Activated CD8-positive, alpha-beta memory T cell treated with anti-CD3 and anti-CD28 coated beads, Interleukin-2, amount 50 U/mL, for 1 hour (primary cell): Measurements from ENCODE around the gene ITGB8.

ENCODE experiments used
- DNase-seq: peaks from one replicate; pipeline ENCODE4 v3.0.0-alpha.2; 2020; ENCODE audit errors: extremely low read depth

ITGB8 gene

GRCh38 chr7:20417675-20418382, 87.1 kb downstream of the ITGB8 start:
- no peak for DNase-seq

- DNase-seq, result no peak
Observed at GRCh38 chr7:20424500-20424899, 93.8 kb downstream of the ITGB8 start.

- DNase-seq, result no peak
Observed at GRCh38 chr7:20430664-20431063, 100.0 kb downstream of the ITGB8 start.

- DNase-seq, result no peak
Observed at GRCh38 chr7:20431146-20431545, 100.4 kb downstream of the ITGB8 start.

- no peak for DNase-seq
Observed at GRCh38 chr7:20432071-20432470, 101.4 kb downstream of the ITGB8 start.

- DNase-seq, result no peak
Observed at GRCh38 chr7:20435305-20435704, 104.6 kb downstream of the ITGB8 start.

GRCh38 chr7:20438248-20438647, 107.5 kb downstream of the ITGB8 start:
- no peak for DNase-seq

- no peak for DNase-seq
Observed at GRCh38 chr7:20438694-20439376, 108.1 kb downstream of the ITGB8 start.

GRCh38 chr7:20439416-20440185, 108.9 kb downstream of the ITGB8 start:
- no peak for DNase-seq

GRCh38 chr7:20440472-20441105, 109.9 kb downstream of the ITGB8 start:
- DNase-seq, result no peak

- no peak for DNase-seq
Observed at GRCh38 chr7:20441346-20441745, 110.6 kb downstream of the ITGB8 start.

GRCh38 chr7:20441991-20442441, 111.3 kb downstream of the ITGB8 start:
- DNase-seq, result no peak

GRCh38 chr7:20442951-20443350, 112.3 kb downstream of the ITGB8 start:
- no peak for DNase-seq

GRCh38 chr7:20444030-20444800, 113.5 kb downstream of the ITGB8 start:
- DNase-seq, result no peak

- DNase-seq, result no peak
Observed at GRCh38 chr7:20447021-20447650, 116.4 kb downstream of the ITGB8 start.

- DNase-seq, result no peak
Observed at GRCh38 chr7:20449176-20449575, 118.5 kb downstream of the ITGB8 start.

- DNase-seq, result no peak
Observed at GRCh38 chr7:20450536-20450935, 119.8 kb downstream of the ITGB8 start.

- no peak for DNase-seq
Observed at GRCh38 chr7:20454202-20454601, 123.5 kb downstream of the ITGB8 start.

- no peak for DNase-seq
Observed at GRCh38 chr7:20456701-20457100, 126.0 kb downstream of the ITGB8 start.

- DNase-seq, result no peak
Observed at GRCh38 chr7:20458521-20458920, 127.8 kb downstream of the ITGB8 start.

- DNase-seq, result no peak
Observed at GRCh38 chr7:20459419-20459818, 128.7 kb downstream of the ITGB8 start.
